ENCODE measurements around the gene CRHR1.

CRHR1 gene

GRCh38 chr17:45870342-45870974 is 86.3 kb downstream of the CRHR1 start:
- DNase-seq: no peak

GRCh38 chr17:45871718-45872117 is 87.6 kb downstream of the CRHR1 start:
- DNase-seq: no peak

GRCh38 chr17:45873728-45874127 is 89.6 kb downstream of the CRHR1 start:
- DNase-seq: peak; percentile 54

- DNase-seq: no peak
Observed at GRCh38 chr17:45874151-45874550, 90.0 kb downstream of the CRHR1 start.

- DNase-seq: no peak
Observed at GRCh38 chr17:45876539-45876938, 92.4 kb downstream of the CRHR1 start.

- DNase-seq: no peak
Observed at GRCh38 chr17:45877467-45877866, 93.3 kb downstream of the CRHR1 start.

- no peak for DNase-seq
Observed at GRCh38 chr17:45883063-45883462, 98.9 kb downstream of the CRHR1 start.
